PC-9 (cell line): Measurements from ENCODE around the gene EIF4G3. TPM values are rescaled to one million over a fixed set of nuclear protein-coding genes. Genes with fewer than 3 reads are reported as not detected.
A peak's percentile ranks its signal among the peaks of the same experiment; 100 is the strongest.

ENCODE experiments used
- BruUV-seq: library from RNA; stranded (reverse); fragments of 400-500 nt; replicated peaks from 2 replicates; lab custom pipeline; 2021; lab: Mats Ljungman, UMichigan
- CTCF ChIA-PET: fragments of 300-600 bp; sonication (Branson Sonifier 250); formaldehyde crosslinking; loops from one replicate; lab custom pipeline; 2022; ENCODE audit warnings: antibody characterized with exemption; lab: Charles Lee
- POLR2A ChIA-PET: fragments of 300-600 bp; sonication (Branson Sonifier 250); formaldehyde crosslinking; loops from one replicate; lab custom pipeline; 2022; ENCODE audit warnings: antibody characterized with exemption; ENCODE audit not compliant: unreplicated experiment; lab: Charles Lee
- DNase-seq, 2 experiments: peaks; one replicate each; pipeline versions ENCODE4 v3.0.0 to v3.0.0-alpha.2; 2015 to 2022; ENCODE audit warnings: mixed read lengths in 1 of 2
- H2AFZ ChIP-seq: fragments of 200-600 bp; sonication (generic); 2 replicates; pipeline ENCODE4 v1.8.1; 2017; ENCODE audit warnings: antibody characterized with exemption
- H3F3A ChIP-seq: fragments of 200-600 bp; sonication (generic); 2 replicates; pipeline ENCODE4 v1.8.1; 2017; ENCODE audit warnings: antibody characterized with exemption, mild to moderate bottlenecking, low read depth; ENCODE audit not compliant: insufficient read depth
- H3K27ac ChIP-seq: fragments of 200-600 bp; sonication (generic); 2 replicates; pipeline ENCODE4 v1.6.1; 2016; ENCODE audit warnings: mixed run types
- H3K27me3 ChIP-seq: fragments of 200-600 bp; sonication (generic); 2 replicates; pipeline ENCODE4 v1.6.1; 2016; ENCODE audit warnings: low read depth, mixed run types; ENCODE audit not compliant: insufficient read depth
- H3K36me3 ChIP-seq: fragments of 200-600 bp; sonication (generic); 2 replicates; pipeline ENCODE4 v1.6.1; 2016; ENCODE audit warnings: low read depth, mixed run types
- H3K4me1 ChIP-seq: fragments of 200-600 bp; sonication (generic); replicated peaks from 2 replicates; pipeline ENCODE4 v1.6.1; 2016; ENCODE audit warnings: mixed run types; ENCODE audit not compliant: insufficient read depth
- H3K4me2 ChIP-seq: fragments of 200-600 bp; sonication (generic); 2 replicates; pipeline ENCODE4 v1.6.1; 2017; ENCODE audit warnings: mixed run types
- H3K4me3 ChIP-seq: fragments of 200-600 bp; sonication (generic); 2 replicates; pipeline ENCODE4 v1.6.1; 2016; ENCODE audit warnings: mixed run types
- H3K79me2 ChIP-seq: fragments of 200-600 bp; sonication (generic); 2 replicates; pipeline ENCODE4 v1.6.1; 2017; ENCODE audit warnings: low read depth, mixed run types
- H3K9me2 ChIP-seq: fragments of 200-600 bp; sonication (generic); 2 replicates; pipeline ENCODE4 v1.8.1; 2017; ENCODE audit warnings: mild to moderate bottlenecking; ENCODE audit not compliant: insufficient read depth
- H3K9me3 ChIP-seq: fragments of 200-600 bp; sonication (generic); 2 replicates; pipeline ENCODE4 v1.8.1; 2016; ENCODE audit warnings: low read depth; ENCODE audit not compliant: insufficient read depth
- H4K20me1 ChIP-seq: fragments of 200-600 bp; sonication (generic); 2 replicates; pipeline ENCODE4 v1.8.1; 2017; ENCODE audit not compliant: insufficient read depth
- CTCF ChIP-seq: fragments of 200-600 bp; sonication (generic); conservative IDR thresholded peaks from 2 replicates; pipeline ENCODE4 v1.6.1; 2017; ENCODE audit warnings: mixed run types, antibody characterized with exemption, mild to moderate bottlenecking, moderate library complexity
- EZH2 ChIP-seq: fragments of 200-600 bp; sonication (generic); IDR thresholded peaks from 2 replicates; pipeline ENCODE4 v1.8.0; 2017; ENCODE audit warnings: antibody characterized with exemption, low read depth
- intact Hi-C: fragments of 100-400 bp; cut with micrococcal nuclease; formaldehyde crosslinking; loops from one replicate; pipeline ENCODE4 v1.10.0; 2022; ENCODE audit not compliant: unreplicated experiment
- total RNA-seq: library from RNA; stranded (reverse); gene quantifications from 2 replicates; pipeline ENCODE4 v1.2.3, GENCODE V29; 2021

Gene EIF4G3
- total RNA-seq, 1 experiment from 2014 or later: 63.2 TPM

- no peaks in the 10 kb centered on the region; the same call in 1 of the 2 replicates for H3K36me3 ChIP-seq
- H3K9me3 ChIP-seq: no peaks in the 10 kb centered on the region
- POLR2A ChIA-PET: interaction anchor here (0.6 kb wide), 2 partner anchors 709 to 1298 kb away, joined by 5 to 7 read pairs; no protein-coding TSS in a partner anchor
- peaks cover 9% of the 10 kb centered on the region; the same call in 1 of the 2 replicates for H3F3A ChIP-seq
- peaks cover 49% of the 10 kb centered on the region for H3K79me2 ChIP-seq
- H3K9me2 ChIP-seq: no peaks in the 10 kb centered on the region
- H3K4me3 ChIP-seq: no peak overlapping the region
- H3K4me2 ChIP-seq: no peak overlapping the region
- intact Hi-C loops: no loop called here
- CTCF ChIA-PET: no interaction called here
- no TSS peak for BruUV-seq
- no peak overlapping the region for H2AFZ ChIP-seq
- TF ChIP-seq CTCF: no peak
- no peak for TF ChIP-seq EZH2
- no peaks in the 10 kb centered on the region; the same call in 1 of the 2 replicates for H3K4me1 ChIP-seq
- H3K27ac ChIP-seq: peak overlapping the region; percentile 62
- H4K20me1 ChIP-seq: peaks cover 12% of the 10 kb centered on the region
- peak; percentile 54 to 68 for DNase-seq
- no peaks in the 10 kb centered on the region for H3K27me3 ChIP-seq
These were observed 26.8 kb downstream of the EIF4G3 start for GRCh38 chr1:21149855-21150432.

GRCh38 chr1:21149430-21149854, 27.3 kb downstream of the EIF4G3 start:
- no peak overlapping the region for H3K4me3 ChIP-seq
- no peaks in the 10 kb centered on the region; the same call in 1 of the 2 replicates for H3K4me1 ChIP-seq
- DNase-seq: peak; percentile 48 to 56
- H2AFZ ChIP-seq: no peak overlapping the region
- H3F3A ChIP-seq: peaks cover 9% of the 10 kb centered on the region; the same call in 1 of the 2 replicates
- POLR2A ChIA-PET: interaction anchor here (0.6 kb wide), 1 partner anchor 1297 kb away, joined by 5 read pairs; no protein-coding TSS in a partner anchor
- H3K4me2 ChIP-seq: no peak overlapping the region
- H4K20me1 ChIP-seq: peaks cover 12% of the 10 kb centered on the region
- no peaks in the 10 kb centered on the region for H3K9me3 ChIP-seq
- CTCF ChIA-PET: no interaction called here
- H3K27ac ChIP-seq: peak overlapping the region; percentile 62
- no TSS peak for BruUV-seq
- no peaks in the 10 kb centered on the region; the same call in 1 of the 2 replicates for H3K36me3 ChIP-seq
- no peak for TF ChIP-seq CTCF
- TF ChIP-seq EZH2: no peak
- intact Hi-C loops: no loop called here
- peaks cover 45% of the 10 kb centered on the region for H3K79me2 ChIP-seq
- no peaks in the 10 kb centered on the region for H3K27me3 ChIP-seq
- H3K9me2 ChIP-seq: no peaks in the 10 kb centered on the region

GRCh38 chr1:21143752-21144151, 32.9 kb downstream of the EIF4G3 start:
- H3K4me2 ChIP-seq: no peak overlapping the region
- no peak for DNase-seq
- no peaks in the 10 kb centered on the region for H3K9me3 ChIP-seq
- no peak overlapping the region for H3K27ac ChIP-seq
- H2AFZ ChIP-seq: no peak overlapping the region
- intact Hi-C loops: no loop called here
- BruUV-seq: no TSS peak
- TF ChIP-seq CTCF: no peak
- no peak overlapping the region for H3K4me3 ChIP-seq
- no peaks in the 10 kb centered on the region for H3F3A ChIP-seq
- H4K20me1 ChIP-seq: 0 out of 2 replicates have a peak, but pooled peaks cover 5% of the 10 kb centered on the region
- H3K4me1 ChIP-seq: no peaks in the 10 kb centered on the region
- peaks cover 27% of the 10 kb centered on the region for H3K79me2 ChIP-seq
- CTCF ChIA-PET: no interaction called here
- no peaks in the 10 kb centered on the region for H3K9me2 ChIP-seq
- no peaks in the 10 kb centered on the region for H3K36me3 ChIP-seq
- POLR2A ChIA-PET: interaction anchor here (0.7 kb wide), 1 partner anchor 17 kb away, joined by 3 read pairs; no protein-coding TSS in a partner anchor
- H3K27me3 ChIP-seq: no peaks in the 10 kb centered on the region
